Measurements from ENCODE around the gene ALDH1L1.

The ALDH1L1 gene

GRCh38 chr3:126211569-126211968 is 31.2 kb upstream of the ALDH1L1 start:
- Histone ChIP-seq H3K27me3 (replicated peaks; ENCODE audit: insufficient read depth, low read length) (peaks cover 8% of the 10 kb centered on the region; the same call in 1 of the 2 replicates), H3K4me3 (ENCODE audit: low read length) (no peak overlapping the region), H3K9ac (ENCODE audit: low read length) (no peak overlapping the region), H3F3A (ENCODE audit: insufficient read depth, low read length) (no peaks in the 10 kb centered on the region), H3K27ac (ENCODE audit: low read length) (no peak overlapping the region), H3K9me2 (replicated peaks; ENCODE audit: insufficient read depth, low read length) (no peaks in the 10 kb centered on the region), H3K79me2 (ENCODE audit: low read length) (no peaks in the 10 kb centered on the region), H2AFZ (ENCODE audit: low read length) (no peak overlapping the region), H3K9me3 (replicated peaks; ENCODE audit: insufficient read depth, low read length) (no peaks in the 10 kb centered on the region), H3K4me1 (ENCODE audit: low read length) (no peaks in the 10 kb centered on the region), H3K36me3 (replicated peaks; ENCODE audit: insufficient read depth, low read length) (no peaks in the 10 kb centered on the region; the same call in 1 of the 2 replicates), H3K4me2 (ENCODE audit: low read depth, low read length) (no peak overlapping the region), H4K20me1 (ENCODE audit: insufficient read depth, low read length) (no peaks in the 10 kb centered on the region)
- no peak for DNase-seq
- TF ChIP-seq CTCF (IDR thresholded peaks at IDR 0.05; ENCODE audit: low read length) (no peak), EZH2 (optimal IDR thresholded peaks at IDR 0.05; ENCODE audit: low read depth, low read length) (no peak)

GRCh38 chr3:126210606-126211005 is 30.2 kb upstream of the ALDH1L1 start:
- Histone ChIP-seq H3F3A (ENCODE audit: insufficient read depth, low read length) (no peaks in the 10 kb centered on the region), H3K27me3 (replicated peaks; ENCODE audit: insufficient read depth, low read length) (peaks cover 8% of the 10 kb centered on the region; the same call in 1 of the 2 replicates), H3K9me3 (replicated peaks; ENCODE audit: insufficient read depth, low read length) (no peaks in the 10 kb centered on the region), H2AFZ (ENCODE audit: low read length) (no peak overlapping the region), H3K27ac (ENCODE audit: low read length) (no peak overlapping the region), H3K4me3 (ENCODE audit: low read length) (no peak overlapping the region), H3K9ac (ENCODE audit: low read length) (no peak overlapping the region), H3K4me2 (ENCODE audit: low read depth, low read length) (no peak overlapping the region), H3K79me2 (ENCODE audit: low read length) (no peaks in the 10 kb centered on the region), H4K20me1 (ENCODE audit: insufficient read depth, low read length) (no peaks in the 10 kb centered on the region), H3K4me1 (ENCODE audit: low read length) (no peaks in the 10 kb centered on the region), H3K9me2 (replicated peaks; ENCODE audit: insufficient read depth, low read length) (no peaks in the 10 kb centered on the region), H3K36me3 (replicated peaks; ENCODE audit: insufficient read depth, low read length) (no peaks in the 10 kb centered on the region; the same call in 1 of the 2 replicates)
- TF ChIP-seq EZH2 (optimal IDR thresholded peaks at IDR 0.05; ENCODE audit: low read depth, low read length) (no peak), CTCF (IDR thresholded peaks at IDR 0.05; ENCODE audit: low read length) (no peak), EZH2phosphoT487 (IDR thresholded peaks at IDR 0.05; ENCODE audit: low read length) (no peak)
- DNase-seq: no peak

- no peak overlapping the region for H3K4me3 ChIP-seq (ENCODE audit: low read length)
- H3K9me3 ChIP-seq (replicated peaks; ENCODE audit: insufficient read depth, low read length): no peaks in the 10 kb centered on the region
- no peaks in the 10 kb centered on the region for H3K9me2 ChIP-seq (replicated peaks; ENCODE audit: insufficient read depth, low read length)
- no peaks in the 10 kb centered on the region for H3K79me2 ChIP-seq (ENCODE audit: low read length)
- no peak overlapping the region for H3K9ac ChIP-seq (ENCODE audit: low read length)
- no peaks in the 10 kb centered on the region; the same call in 1 of the 2 replicates for H3K36me3 ChIP-seq (replicated peaks; ENCODE audit: insufficient read depth, low read length)
- peaks cover 8% of the 10 kb centered on the region; the same call in 1 of the 2 replicates for H3K27me3 ChIP-seq (replicated peaks; ENCODE audit: insufficient read depth, low read length)
- H3K4me2 ChIP-seq (ENCODE audit: low read depth, low read length): no peak overlapping the region
- H3K27ac ChIP-seq (ENCODE audit: low read length): no peak overlapping the region
- H2AFZ ChIP-seq (ENCODE audit: low read length): no peak overlapping the region
- H3F3A ChIP-seq (ENCODE audit: insufficient read depth, low read length): no peaks in the 10 kb centered on the region
- no peak for TF ChIP-seq CTCF (IDR thresholded peaks at IDR 0.05; ENCODE audit: low read length)
- no peak for TF ChIP-seq EZH2 (optimal IDR thresholded peaks at IDR 0.05; ENCODE audit: low read depth, low read length)
- no peaks in the 10 kb centered on the region for H3K4me1 ChIP-seq (ENCODE audit: low read length)
- no peaks in the 10 kb centered on the region for H4K20me1 ChIP-seq (ENCODE audit: insufficient read depth, low read length)
- DNase-seq: no peak
Observed at GRCh38 chr3:126209741-126210140, 29.4 kb upstream of the ALDH1L1 start.
